ENCODE data around the gene SLC5A10. TPM values are rescaled to one million over a fixed set of nuclear protein-coding genes. Genes with fewer than 3 reads are reported as not detected.

SLC5A10 gene
- polyA plus RNA-seq (not detected in 2 replicates), polyA minus RNA-seq (not detected in 2 replicates)

DNA sequence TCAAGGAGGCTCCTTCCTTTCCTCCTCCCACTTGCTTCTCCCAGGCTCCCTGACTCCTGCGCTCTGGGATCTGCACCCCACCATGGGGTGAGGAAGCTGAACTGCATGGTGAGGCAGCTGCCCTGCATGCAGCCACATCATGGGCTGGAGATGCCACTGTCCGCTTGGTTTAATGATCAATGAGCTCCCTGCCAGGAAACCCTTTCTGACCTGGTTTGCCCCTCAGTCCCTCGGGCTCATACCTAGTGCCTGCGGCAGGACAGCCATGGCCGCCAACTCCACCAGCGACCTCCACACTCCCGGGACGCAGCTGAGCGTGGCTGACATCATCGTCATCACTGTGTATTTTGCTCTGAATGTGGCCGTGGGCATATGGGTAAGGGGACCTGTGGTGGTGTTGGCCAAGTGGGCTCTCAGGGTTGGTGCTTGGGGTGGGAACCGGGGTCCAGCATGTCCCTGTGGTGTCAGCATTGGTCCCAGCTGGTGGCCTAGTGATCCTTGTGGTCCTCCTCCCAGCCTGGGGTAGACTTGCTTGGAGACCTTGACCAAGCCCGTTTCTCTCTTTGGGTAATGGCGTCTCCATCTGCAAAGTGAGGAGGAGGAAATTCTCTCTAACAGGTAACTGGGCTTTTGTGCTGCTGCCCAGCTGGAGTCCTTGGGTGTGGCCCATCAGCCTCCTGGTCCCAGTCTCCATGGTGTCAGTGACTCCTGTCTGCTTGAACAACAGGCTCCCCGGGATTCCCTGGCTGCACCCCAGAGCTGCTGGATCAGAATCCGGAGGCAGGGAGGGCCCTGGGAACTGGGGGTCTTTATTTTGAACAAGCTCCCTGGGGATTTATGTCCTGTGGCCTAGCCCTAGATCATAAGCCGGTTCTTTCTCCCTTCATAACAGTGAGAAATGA, at the start of gene SLC5A10:
SLC5A10 (plus strand) TSS at position 225 of the 902 bp plus-strand sequence; CDS start at position 266, 41 bp downstream.
- Histone ChIP-seq H3K9me2 (ENCODE audit: insufficient read depth, low read length) (no peaks in the 10 kb centered on the region), H2AFZ (ENCODE audit: low read depth, low read length) (no peak within 1 kb of the TSS)

DNA sequence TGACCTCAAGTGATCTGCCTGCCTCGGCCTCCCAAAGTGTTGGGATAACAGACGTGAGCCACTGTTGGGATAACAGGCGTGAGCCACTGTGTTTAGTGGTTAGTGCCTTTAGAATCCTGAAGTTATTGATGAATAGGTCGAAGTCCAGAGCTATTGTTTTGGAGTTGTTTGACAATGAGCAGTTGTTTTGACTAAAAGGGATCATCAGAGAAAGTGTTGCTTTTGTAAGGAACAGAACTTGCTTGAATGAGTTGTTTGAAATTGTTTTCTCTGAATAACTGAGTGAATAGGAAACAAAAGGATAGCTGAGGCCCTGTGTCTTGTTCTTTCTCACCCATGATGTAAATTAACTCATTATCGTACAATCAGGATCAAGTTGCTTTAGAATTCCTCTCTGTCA, 47.5 kb upstream of the SLC5A10 start:
- H2AFZ ChIP-seq (ENCODE audit: low read depth, low read length) = no peak overlapping the region
- H3F3A ChIP-seq (ENCODE audit: insufficient read depth, low read length, poor library complexity, severe bottlenecking) = no peaks in the 10 kb centered on the region
- no peaks in the 10 kb centered on the region for H3K36me3 ChIP-seq (ENCODE audit: insufficient read depth, low read length)
- H3K27ac ChIP-seq (ENCODE audit: low read length) = no peak overlapping the region
- no peaks in the 10 kb centered on the region for H3K9me3 ChIP-seq (ENCODE audit: low read length)
- H3K4me3 ChIP-seq (ENCODE audit: low read length) = no peak overlapping the region
- H3K27me3 ChIP-seq (ENCODE audit: insufficient read depth, low read depth, low read length) = no peaks in the 10 kb centered on the region
- no peak overlapping the region for H3K4me2 ChIP-seq (ENCODE audit: low read length)
- no peaks in the 10 kb centered on the region for H3K9me2 ChIP-seq (ENCODE audit: insufficient read depth, low read length)
- H3K79me2 ChIP-seq (replicated peaks; ENCODE audit: insufficient read depth, low read length) = peaks cover 3% of the 10 kb centered on the region
- H4K20me1 ChIP-seq (ENCODE audit: insufficient read depth) = no peaks in the 10 kb centered on the region
- H3K9ac ChIP-seq (ENCODE audit: low read length) = no peak overlapping the region
- TF ChIP-seq RAD21 (conservative IDR thresholded peaks at IDR 0.05) = no peak
- TF ChIP-seq, protein P1, sequence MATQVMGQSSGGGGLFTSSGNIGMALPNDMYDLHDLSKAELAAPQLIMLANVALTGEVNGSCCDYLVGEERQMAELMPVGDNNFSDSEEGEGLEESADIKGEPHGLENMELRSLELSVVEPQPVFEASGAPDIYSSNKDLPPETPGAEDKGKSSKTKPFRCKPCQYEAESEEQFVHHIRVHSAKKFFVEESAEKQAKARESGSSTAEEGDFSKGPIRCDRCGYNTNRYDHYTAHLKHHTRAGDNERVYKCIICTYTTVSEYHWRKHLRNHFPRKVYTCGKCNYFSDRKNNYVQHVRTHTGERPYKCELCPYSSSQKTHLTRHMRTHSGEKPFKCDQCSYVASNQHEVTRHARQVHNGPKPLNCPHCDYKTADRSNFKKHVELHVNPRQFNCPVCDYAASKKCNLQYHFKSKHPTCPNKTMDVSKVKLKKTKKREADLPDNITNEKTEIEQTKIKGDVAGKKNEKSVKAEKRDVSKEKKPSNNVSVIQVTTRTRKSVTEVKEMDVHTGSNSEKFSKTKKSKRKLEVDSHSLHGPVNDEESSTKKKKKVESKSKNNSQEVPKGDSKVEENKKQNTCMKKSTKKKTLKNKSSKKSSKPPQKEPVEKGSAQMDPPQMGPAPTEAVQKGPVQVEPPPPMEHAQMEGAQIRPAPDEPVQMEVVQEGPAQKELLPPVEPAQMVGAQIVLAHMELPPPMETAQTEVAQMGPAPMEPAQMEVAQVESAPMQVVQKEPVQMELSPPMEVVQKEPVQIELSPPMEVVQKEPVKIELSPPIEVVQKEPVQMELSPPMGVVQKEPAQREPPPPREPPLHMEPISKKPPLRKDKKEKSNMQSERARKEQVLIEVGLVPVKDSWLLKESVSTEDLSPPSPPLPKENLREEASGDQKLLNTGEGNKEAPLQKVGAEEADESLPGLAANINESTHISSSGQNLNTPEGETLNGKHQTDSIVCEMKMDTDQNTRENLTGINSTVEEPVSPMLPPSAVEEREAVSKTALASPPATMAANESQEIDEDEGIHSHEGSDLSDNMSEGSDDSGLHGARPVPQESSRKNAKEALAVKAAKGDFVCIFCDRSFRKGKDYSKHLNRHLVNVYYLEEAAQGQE (IDR thresholded peaks at IDR 0.05; ENCODE audit: borderline replicate concordance) = no peak
- TF ChIP-seq TAF1 (IDR thresholded peaks at IDR 0.05; ENCODE audit: low read depth) = no peak
- no peak for TF ChIP-seq POLR2AphosphoS5 (IDR thresholded peaks at IDR 0.05)
- TF ChIP-seq MXI1 (conservative IDR thresholded peaks at IDR 0.05; ENCODE audit: poor library complexity, severe bottlenecking) = no peak
- no peak for TF ChIP-seq EP300 (conservative IDR thresholded peaks at IDR 0.05; ENCODE audit: poor library complexity, severe bottlenecking)
- no peak for TF ChIP-seq SMC3 (conservative IDR thresholded peaks at IDR 0.05; ENCODE audit: poor library complexity)
- TF ChIP-seq EZH2 (IDR thresholded peaks at IDR 0.05; ENCODE audit: borderline replicate concordance, insufficient read depth, low read length, poor library complexity, severe bottlenecking) = no peak

More for the DNA sequence above, at the start of gene SLC5A10:
- TF ChIP-seq SMC3 (conservative IDR thresholded peaks at IDR 0.05; ENCODE audit: poor library complexity) = no peak
- TF ChIP-seq TAF1 (IDR thresholded peaks at IDR 0.05; ENCODE audit: low read depth) = no peak
- no peak for TF ChIP-seq POLR2AphosphoS5 (IDR thresholded peaks at IDR 0.05)
- TF ChIP-seq, protein P2, sequence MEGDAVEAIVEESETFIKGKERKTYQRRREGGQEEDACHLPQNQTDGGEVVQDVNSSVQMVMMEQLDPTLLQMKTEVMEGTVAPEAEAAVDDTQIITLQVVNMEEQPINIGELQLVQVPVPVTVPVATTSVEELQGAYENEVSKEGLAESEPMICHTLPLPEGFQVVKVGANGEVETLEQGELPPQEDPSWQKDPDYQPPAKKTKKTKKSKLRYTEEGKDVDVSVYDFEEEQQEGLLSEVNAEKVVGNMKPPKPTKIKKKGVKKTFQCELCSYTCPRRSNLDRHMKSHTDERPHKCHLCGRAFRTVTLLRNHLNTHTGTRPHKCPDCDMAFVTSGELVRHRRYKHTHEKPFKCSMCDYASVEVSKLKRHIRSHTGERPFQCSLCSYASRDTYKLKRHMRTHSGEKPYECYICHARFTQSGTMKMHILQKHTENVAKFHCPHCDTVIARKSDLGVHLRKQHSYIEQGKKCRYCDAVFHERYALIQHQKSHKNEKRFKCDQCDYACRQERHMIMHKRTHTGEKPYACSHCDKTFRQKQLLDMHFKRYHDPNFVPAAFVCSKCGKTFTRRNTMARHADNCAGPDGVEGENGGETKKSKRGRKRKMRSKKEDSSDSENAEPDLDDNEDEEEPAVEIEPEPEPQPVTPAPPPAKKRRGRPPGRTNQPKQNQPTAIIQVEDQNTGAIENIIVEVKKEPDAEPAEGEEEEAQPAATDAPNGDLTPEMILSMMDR (IDR thresholded peaks at IDR 0.05; ENCODE audit: poor library complexity, severe bottlenecking) = no peak
- no peak for TF ChIP-seq EP300 (conservative IDR thresholded peaks at IDR 0.05; ENCODE audit: poor library complexity, severe bottlenecking)
- TF ChIP-seq MXI1 (conservative IDR thresholded peaks at IDR 0.05; ENCODE audit: poor library complexity, severe bottlenecking) = no peak
- TF ChIP-seq EZH2 (IDR thresholded peaks at IDR 0.05; ENCODE audit: borderline replicate concordance, insufficient read depth, low read length, poor library complexity, severe bottlenecking) = no peak
- TF ChIP-seq RAD21 (conservative IDR thresholded peaks at IDR 0.05) = no peak
- TF ChIP-seq, protein P1 (IDR thresholded peaks at IDR 0.05; ENCODE audit: borderline replicate concordance) = no peak
- no peak within 1 kb of the TSS for H3K27ac ChIP-seq (ENCODE audit: low read length)
- no peaks in the 10 kb centered on the region for H3F3A ChIP-seq (ENCODE audit: insufficient read depth, low read length, poor library complexity, severe bottlenecking)
- H3K27me3 ChIP-seq (ENCODE audit: insufficient read depth, low read depth, low read length) = no peaks in the 10 kb centered on the region
- no peak within 1 kb of the TSS for H3K9ac ChIP-seq (ENCODE audit: low read length)
- no peaks in the 10 kb centered on the region for H4K20me1 ChIP-seq (ENCODE audit: insufficient read depth)
- H3K9me3 ChIP-seq (ENCODE audit: low read length) = no peaks in the 10 kb centered on the region
- H3K4me3 ChIP-seq (ENCODE audit: low read length) = no peak within 1 kb of the TSS
- H3K36me3 ChIP-seq (ENCODE audit: insufficient read depth, low read length) = no peaks in the 10 kb centered on the region
- no peak within 1 kb of the TSS for H3K4me2 ChIP-seq (ENCODE audit: low read length)
- H3K79me2 ChIP-seq (replicated peaks; ENCODE audit: insufficient read depth, low read length) = no peaks in the 10 kb centered on the region

All from neural cell (in vitro differentiated cells).